Posterior vena cava (tissue), 2 donors: Measurements from ENCODE around the gene KLHL15. TPM values are rescaled to one million over a fixed set of nuclear protein-coding genes. Genes with fewer than 3 reads are reported as not detected.
"Not testable (repeated sequence)": the region's sequence is repeated elsewhere in the genome, so short reads cannot be mapped to it uniquely, and the experiment has no call there.

Experiments
- DNase-seq: peaks from one replicate; pipeline ENCODE4 v3.0.0-alpha.2; 2020; ENCODE audit warnings: low spot score
- intact Hi-C, 2 donors: fragments of 100-400 bp; cut with DNase I; formaldehyde crosslinking; loops; one replicate each; pipeline versions ENCODE4 v1.14.1 to v1.14.2; 2022 to 2023
- long read RNA-seq, 2 donors: library from polyadenylated mRNA; unstranded; transcript quantifications; one replicate each; pipeline ENCODE4 v2.0.0, GENCODE V29; 2020 to 2021
- total RNA-seq, 2 donors: library from RNA; stranded (reverse); fragmentation: NEBNext Ultra II Directional; extraction: Animal tissue kit (Norgen Biotek cat#: 25700); gene quantifications; one replicate each; pipeline ENCODE4 v1.2.1, GENCODE V29; 2021
- donor health status: DM: yes; HTN: yes; CAD: no.
- donor health status: DM: yes; HTN: yes; CAD: no.

The KLHL15 gene
- total RNA-seq = 1 to 10 TPM; 6.3 to 7.2 TPM
- long read RNA-seq, donor 1, partial matches to known transcripts = 0 of 1 reads
- long read RNA-seq, donor 1, other reads (novel, unspliced or antisense) = 1 of 1 reads
- long read RNA-seq, donor 2 = 0 reads

GRCh38 chrX:24027086-24027485 is at the start of gene KLHL15:
Gene KLHL15 (minus strand): TSS chrX:24027186. CDS start chrX:24006693, 20,493 bp downstream.
- no peak for DNase-seq
- intact Hi-C loops = no loop called here

- no peak for DNase-seq
- intact Hi-C loops = no loop called here
These were observed 42.9 kb upstream of the KLHL15 start for GRCh38 chrX:24069877-24070276.

GRCh38 chrX:24063488-24063887 is 36.5 kb upstream of the KLHL15 start:
- intact Hi-C loops = no loop called here
- DNase-seq = no peak

GRCh38 chrX:24055043-24055356 is 28.0 kb upstream of the KLHL15 start:
- DNase-seq = no peak
- intact Hi-C loops = no loop called here

GRCh38 chrX:24054182-24055042 is 27.4 kb upstream of the KLHL15 start, which contains the start of gene EIF2S3:
Gene EIF2S3 (plus strand): TSS chrX:24054956. CDS start chrX:24054969, 13 bp downstream.
- intact Hi-C loops = no loop called here
- peak; percentile 97 for DNase-seq

- DNase-seq, intact Hi-C loops: not testable (repeated sequence)
These were observed 23.7 kb upstream of the KLHL15 start for GRCh38 chrX:24050522-24051318.

GRCh38 chrX:24049643-24050042 is 22.7 kb upstream of the KLHL15 start:
- intact Hi-C loops = not testable (repeated sequence)

GRCh38 chrX:24046060-24046459 is 19.1 kb upstream of the KLHL15 start:
- DNase-seq, intact Hi-C loops: not testable (repeated sequence)

More at GRCh38 chrX:24049643-24050042, 22.7 kb upstream of the KLHL15 start:
- DNase-seq = not testable (repeated sequence)

- DNase-seq = no peak
- intact Hi-C loops = no loop called here
These were observed 10.7 kb upstream of the KLHL15 start for GRCh38 chrX:24037729-24038128.

- DNase-seq = peak; percentile 37
- intact Hi-C loops = no loop called here
These were observed 7.5 kb upstream of the KLHL15 start for GRCh38 chrX:24034485-24034884.

- intact Hi-C loops = no loop called here
- no peak for DNase-seq
These were observed 3.6 kb upstream of the KLHL15 start for GRCh38 chrX:24030597-24030996.

- intact Hi-C loops = no loop called here
- DNase-seq = no peak
These were observed 999 bp upstream of the KLHL15 start for GRCh38 chrX:24027985-24028384.

- intact Hi-C loops = no loop called here
- no peak for DNase-seq
These were observed 554 bp downstream of the KLHL15 start for GRCh38 chrX:24026432-24026831.

- DNase-seq = no peak
- intact Hi-C loops = no loop called here
These were observed 1.1 kb downstream of the KLHL15 start for GRCh38 chrX:24025741-24026403.

- intact Hi-C loops = no loop called here
- DNase-seq = peak; percentile 96
These were observed 1.9 kb downstream of the KLHL15 start for GRCh38 chrX:24024819-24025740.

- intact Hi-C loops = no loop called here
These were observed 2.9 kb downstream of the KLHL15 start for GRCh38 chrX:24023972-24024669.

GRCh38 chrX:24023544-24023943 is 3.4 kb downstream of the KLHL15 start:
- intact Hi-C loops = no loop called here
- DNase-seq = no peak

More at GRCh38 chrX:24023972-24024669, 2.9 kb downstream of the KLHL15 start:
- DNase-seq = no peak

- no peak for DNase-seq
- intact Hi-C loops = no loop called here
These were observed 6.6 kb downstream of the KLHL15 start for GRCh38 chrX:24020306-24020876.
